ENCODE results near the gene TEX264.
"Not testable (repeated sequence)": the region's sequence is repeated elsewhere in the genome, so short reads cannot be mapped to it uniquely, and the experiment has no call there.

The TEX264 gene, protein sequence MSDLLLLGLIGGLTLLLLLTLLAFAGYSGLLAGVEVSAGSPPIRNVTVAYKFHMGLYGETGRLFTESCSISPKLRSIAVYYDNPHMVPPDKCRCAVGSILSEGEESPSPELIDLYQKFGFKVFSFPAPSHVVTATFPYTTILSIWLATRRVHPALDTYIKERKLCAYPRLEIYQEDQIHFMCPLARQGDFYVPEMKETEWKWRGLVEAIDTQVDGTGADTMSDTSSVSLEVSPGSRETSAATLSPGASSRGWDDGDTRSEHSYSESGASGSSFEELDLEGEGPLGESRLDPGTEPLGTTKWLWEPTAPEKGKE

DNA sequence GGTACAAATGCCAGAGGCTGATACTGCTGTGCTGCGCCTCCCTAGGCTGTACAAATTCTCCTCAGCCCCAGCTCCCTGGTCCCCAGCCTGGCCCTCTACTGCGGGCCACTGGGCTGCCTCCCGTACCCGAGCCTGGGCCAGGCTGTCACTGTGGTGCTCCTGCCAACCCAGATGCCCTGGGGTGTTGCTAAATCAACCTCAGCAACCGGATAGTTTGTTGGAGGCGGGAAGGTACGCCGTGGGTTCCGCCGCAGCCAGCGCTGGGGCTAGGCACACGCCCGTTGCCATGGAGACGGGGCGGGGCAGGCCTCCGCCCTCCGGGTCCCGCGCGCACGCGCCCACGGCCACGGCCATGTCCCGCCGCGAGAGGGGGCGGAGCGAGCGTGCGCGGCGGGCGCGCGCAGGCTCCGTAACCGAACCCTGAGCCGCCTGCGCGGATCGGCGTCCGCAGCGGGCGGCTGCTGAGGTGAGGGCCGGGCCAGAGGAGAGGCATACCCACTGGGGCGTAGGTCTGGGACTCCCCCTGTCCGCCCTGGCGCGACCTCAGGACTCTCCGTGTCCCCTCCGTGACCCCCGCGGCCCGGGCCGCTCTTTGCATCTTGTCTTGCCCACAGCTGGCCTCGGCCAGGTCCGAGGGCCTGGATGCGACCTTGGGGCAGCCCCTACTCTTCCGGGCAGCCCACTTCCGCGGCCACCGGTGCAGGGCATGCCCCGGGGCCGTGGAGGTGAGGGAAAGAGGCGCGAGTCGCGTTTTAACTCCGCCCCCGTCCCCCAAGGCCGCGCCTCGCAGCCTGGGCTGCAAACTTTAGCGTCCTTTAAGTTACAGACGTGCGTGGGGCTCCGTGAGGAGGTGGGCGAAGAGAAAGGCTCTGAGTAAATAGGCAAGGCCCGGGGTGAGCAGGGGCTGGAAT lies at the start of gene TEX264:
Gene TEX264 (plus strand): TSS at position 430 of the 911 bp plus-strand sequence. CDS start 3,053 bp downstream, outside the sequence.
- peak; percentile 74 for DNase-seq (ENCODE audit: low read depth)

DNA sequence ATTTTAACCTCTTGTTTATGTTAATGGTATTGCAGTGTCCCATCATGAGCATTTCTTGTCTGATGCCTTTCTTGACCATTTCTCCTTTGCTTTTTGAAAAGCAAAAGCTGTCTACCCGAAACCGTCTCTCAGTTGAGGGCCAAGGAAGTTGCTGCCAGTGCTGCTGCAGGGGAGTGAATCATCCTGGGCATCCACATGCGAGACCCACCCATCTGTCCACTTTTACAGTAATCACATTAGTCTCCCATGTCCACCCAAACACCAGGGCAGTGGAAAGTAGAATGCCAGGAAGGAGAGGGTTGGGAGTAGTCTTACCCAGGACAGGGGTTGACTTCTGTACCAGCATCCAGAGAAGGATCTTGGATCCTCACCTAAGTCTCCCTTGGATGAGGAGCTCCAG lies 48.6 kb upstream of the TEX264 start:
- no peak for DNase-seq (ENCODE audit: low read depth)

DNA sequence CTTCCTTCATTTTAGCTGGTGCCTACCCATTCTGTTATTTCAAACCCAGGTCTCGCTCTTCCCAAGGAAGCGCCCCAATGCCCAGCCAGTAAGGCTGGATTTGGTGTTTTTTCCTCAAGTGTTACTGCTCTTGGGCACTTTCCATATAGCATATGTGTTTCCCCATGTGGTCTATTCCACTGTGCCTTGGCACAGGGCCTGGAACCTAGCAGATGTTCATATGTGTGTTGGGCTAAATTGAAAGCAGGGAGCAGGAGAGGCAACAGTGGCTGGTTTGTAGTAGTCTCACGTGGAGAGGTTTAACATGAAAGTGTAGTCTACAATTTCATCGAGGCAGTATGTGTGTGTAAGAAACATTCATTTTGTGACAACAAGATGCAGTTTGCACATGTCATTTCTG lies 48.2 kb upstream of the TEX264 start:
- DNase-seq (ENCODE audit: low read depth), result no peak

DNA sequence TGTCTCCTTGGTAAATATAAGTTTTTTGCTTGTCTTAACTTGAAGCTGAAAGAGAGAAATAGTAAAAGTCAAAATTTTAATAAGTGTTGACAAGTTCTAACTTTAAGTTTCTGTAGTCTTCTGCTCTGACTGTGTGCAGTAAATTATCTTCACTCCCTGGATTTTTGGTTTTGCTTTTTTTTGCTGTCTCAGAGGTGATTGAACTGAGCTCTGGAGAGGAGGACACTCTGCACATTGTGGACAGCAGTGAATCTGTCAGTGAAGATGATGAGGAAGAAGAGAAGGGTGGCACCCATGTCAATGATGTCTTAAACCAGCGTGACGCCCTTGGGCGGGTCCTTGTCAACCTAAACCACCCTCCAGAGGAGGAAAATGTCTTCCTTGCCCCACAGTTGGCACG lies 40.5 kb upstream of the TEX264 start:
- DNase-seq (ENCODE audit: low read depth), result no peak

DNA sequence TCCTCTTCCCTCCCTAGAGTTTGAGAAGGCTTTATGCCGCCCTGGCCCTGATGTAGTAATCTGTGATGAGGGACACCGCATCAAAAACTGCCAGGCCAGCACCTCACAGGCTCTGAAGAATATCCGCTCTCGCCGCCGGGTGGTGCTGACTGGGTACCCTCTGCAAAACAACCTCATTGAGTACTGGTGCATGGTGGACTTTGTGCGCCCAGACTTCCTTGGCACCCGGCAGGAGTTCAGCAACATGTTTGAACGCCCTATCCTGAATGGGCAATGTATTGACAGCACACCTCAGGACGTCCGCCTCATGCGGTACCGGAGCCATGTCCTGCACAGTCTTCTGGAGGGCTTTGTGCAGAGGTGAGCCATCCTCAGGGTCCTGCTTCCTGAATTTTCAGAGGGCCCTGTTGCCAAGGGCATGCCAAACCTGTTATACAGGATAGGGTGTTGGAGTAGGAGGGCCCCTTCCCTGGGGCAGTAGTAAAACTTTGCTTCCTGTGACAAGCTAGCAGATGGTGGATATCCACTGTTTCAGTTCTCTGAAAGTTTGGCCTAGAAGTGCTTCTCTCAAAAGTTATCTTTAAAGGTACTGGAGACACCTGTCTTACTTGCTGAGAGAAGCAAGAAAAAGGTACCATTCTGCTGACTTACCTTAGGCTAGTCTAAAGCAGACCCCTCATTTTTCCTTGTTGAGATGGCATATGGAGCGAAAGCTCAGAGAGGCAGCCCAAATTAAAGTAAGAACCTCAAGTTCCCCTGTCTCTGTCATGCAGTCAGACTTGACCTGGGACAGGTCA lies 33.7 kb upstream of the TEX264 start:
- DNase-seq (ENCODE audit: low read depth), result no peak

DNA sequence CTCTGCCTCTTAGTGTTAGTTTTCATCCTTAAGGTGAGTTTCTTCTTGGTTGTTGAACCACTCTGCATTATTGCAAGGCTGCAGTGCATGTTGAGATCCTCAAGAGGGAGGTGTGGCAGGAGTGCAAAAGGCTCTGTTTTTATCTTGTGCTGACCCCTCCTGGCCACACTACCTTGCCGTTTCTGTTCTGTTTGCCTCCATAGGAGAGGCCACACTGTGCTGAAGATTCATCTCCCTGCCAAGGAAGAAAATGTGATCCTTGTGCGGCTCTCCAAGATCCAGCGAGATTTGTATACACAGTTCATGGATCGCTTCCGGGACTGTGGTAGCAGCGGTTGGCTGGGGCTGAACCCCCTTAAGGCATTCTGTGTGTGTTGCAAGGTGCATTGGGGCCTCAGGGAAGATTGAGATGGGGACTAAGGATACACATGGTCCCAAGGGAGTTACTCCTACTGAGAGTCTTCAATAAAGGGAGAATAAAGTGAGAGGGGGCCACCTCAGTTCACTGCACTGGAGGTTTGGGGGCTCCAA lies 33.0 kb upstream of the TEX264 start:
- DNase-seq (ENCODE audit: low read depth), result peak; percentile 76

DNA sequence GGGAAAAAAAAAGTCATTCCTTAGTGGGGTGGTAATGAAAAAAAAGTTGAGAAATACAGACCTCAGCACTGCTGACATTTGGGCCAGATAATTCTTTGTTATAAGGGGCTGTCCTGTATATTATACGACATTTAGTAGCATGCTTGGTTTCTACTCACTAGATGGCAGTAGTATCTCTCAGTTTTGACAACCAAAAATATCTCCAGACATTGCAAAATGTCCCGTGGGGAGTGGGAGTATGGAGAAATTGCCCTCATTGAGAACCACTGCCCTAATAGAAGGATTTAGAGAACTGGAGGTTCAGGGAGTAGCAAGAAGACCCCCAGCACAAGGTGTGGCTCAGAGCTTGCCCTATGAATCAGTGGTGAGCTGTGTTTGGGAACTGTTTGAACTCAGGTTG lies 28.6 kb upstream of the TEX264 start:
- peak; percentile 31 for DNase-seq (ENCODE audit: low read depth)

DNA sequence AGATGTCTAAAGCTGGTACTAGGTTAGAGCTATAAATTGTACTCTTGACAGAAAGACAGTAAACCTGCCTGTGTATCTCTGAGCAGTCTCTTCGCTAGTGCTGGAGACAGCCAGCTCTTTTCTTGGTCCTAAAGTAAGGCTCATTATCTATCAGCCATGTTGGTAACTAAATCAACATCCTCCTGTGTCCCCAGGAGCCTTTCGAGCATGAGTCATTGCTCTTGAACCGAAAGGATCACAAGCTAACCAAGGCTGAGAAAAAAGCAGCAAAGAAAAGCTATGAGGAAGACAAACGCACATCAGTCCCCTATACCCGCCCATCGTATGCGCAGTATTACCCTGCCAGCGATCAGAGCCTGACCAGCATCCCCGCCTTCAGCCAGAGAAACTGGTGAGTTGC lies 25.0 kb upstream of the TEX264 start:
- no peak for DNase-seq (ENCODE audit: low read depth)

DNA sequence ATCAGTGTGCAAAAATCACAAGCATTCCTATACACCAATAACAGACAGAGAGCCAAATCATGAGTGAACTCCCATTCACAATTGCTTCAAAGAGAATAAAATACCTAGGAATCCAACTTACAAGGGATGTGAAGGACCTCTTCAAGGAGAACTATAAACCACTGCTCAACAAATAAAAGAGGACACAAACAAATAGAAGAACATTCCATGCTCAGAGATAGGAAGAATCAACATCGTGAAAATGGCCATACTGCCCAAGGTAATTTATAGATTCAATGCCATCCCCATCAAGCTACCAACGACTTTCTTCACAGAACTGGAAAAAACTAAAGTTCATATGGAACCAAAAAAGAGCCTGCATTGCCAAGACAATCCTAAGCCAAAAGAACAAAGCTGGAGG lies 18.9 kb upstream of the TEX264 start:
- not testable (repeated sequence) for DNase-seq (ENCODE audit: low read depth)

DNA sequence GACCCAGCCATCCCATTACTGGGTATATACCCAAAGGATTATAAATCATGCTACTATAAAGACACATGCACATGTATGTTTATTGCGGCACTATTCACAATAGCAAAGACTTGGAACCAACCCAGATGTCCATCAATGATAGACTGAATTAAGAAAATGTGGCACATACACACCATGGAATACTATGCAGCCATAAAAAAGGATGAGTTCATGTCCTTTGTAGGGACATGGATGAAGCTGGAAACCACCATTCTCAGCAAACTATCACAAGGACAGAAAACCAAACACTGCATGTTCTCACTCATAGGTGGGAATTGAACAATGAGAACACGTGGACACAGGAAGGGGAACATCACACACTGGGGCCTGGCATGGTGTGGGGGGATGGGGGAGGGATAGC lies 17.6 kb upstream of the TEX264 start:
- DNase-seq (ENCODE audit: low read depth), result not testable (repeated sequence)

DNA sequence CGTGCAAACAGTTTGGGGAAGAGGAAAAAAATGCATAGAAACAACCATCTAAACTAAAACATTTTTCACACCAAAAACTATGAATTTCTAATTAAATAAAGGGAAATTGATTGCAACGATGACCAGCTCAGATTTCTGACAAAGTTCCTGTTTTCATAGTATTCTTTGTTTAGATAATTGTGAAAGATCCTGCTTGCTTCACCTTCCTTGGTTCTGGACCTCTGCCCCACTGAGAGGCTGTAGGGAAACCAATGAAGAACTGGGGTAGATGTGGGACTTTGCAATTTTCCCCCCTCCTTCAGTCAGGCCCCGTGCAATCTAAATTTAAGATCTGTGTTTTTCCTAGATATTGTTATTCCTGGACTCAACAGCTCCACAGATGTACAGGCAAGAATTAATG lies 13.8 kb upstream of the TEX264 start:
- DNase-seq (ENCODE audit: low read depth), result no peak

DNA sequence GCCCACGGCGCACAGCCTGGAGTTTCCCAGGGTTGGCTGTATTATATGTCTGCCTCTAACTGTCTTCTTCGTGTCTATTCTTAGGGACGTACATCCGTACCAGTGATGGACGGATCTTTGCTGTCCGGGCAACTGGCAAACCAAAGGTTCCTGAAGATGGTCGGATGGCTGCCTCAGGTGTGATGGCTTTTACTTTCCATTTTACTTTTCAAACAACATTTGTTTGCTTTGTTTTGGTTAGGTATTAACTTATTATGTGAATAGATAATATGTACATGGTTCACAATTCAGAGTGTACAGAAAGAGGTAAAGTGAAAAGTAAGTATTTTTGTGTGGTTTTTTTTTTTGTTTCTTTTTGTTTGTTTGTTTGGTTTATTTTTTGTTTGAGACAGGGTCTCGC lies 11.1 kb upstream of the TEX264 start:
- DNase-seq (ENCODE audit: low read depth), result no peak

DNA sequence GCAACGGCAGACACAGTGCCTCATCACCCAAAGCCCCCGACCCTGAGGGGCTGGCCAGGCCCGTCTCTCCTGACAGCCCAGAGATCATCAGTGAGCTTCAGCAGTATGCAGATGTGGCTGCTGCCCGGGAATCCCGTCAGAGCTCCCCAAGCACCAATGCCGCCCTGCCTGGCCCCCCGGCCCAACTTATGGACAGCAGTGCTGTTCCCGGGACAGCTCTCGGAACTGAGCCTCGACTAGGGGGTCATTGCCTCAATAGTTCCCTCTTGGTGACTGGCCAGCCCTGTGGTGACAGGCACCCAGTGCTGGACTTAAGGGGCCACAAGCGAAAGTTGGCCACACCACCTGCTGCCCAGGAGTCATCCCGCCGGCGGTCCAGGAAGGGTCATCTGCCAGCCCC lies 8.6 kb upstream of the TEX264 start:
- no peak for DNase-seq (ENCODE audit: low read depth)

DNA sequence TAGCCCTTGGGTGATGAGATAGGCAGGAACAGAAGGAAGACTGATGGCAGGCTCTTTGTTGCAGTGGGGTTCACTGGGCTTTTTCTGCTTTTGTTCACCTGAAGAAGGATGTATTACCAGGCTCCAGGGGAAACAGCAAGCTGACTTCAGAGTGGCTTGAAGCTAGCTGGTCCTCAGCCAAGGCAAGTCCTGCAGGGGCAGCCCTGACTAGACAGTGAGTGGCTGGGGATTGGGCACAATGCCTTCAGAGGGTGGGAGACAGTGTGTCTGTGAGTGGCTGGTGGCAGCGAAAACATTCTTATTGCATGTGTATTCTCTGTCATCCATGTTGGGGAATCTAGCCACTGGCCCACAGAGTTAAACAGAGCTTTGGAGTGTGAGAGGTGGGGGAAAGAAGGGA lies 2.3 kb upstream of the TEX264 start:
- no peak for DNase-seq (ENCODE audit: low read depth)

DNA sequence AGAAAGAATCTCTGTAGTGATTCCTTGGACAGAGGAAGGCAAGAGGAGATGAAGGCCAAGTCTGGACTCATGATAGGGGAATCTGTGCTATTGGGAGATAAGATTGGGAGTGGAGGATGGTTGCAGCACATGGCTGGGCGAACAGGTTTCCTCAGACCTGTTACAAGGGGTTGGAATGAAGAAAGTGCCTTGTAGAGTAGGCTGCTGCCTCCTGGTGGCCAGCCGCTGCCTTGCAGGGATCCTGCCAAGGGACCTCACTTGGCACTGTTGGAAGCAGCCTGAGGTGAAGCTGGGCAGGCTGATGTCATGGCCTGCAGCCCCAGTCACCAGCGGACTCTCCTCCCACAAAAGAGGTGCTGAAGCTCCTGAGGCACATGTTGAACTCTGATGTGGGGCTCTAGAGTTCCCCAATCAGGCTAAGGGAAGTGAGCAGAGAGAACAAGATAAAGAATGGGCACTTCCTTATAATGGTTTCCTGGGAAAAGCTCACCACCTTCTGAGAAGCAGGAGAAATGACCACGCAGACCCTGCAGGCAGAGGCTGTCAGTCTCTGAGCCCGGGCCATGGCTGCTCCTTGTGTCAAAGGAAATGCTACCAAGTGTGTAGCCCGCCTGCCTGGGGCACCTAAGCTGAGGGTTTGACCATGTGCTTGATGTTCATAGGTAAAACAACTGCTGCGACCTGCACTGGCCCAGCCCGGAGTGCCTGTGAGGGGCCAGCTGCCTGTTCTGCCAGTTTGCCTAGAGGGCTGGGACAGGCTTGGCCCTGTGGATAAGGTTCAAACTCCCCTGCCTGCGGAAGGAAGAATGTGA lies 1.6 kb upstream of the TEX264 start:
- peak; percentile 82 for DNase-seq (ENCODE audit: low read depth)

DNA sequence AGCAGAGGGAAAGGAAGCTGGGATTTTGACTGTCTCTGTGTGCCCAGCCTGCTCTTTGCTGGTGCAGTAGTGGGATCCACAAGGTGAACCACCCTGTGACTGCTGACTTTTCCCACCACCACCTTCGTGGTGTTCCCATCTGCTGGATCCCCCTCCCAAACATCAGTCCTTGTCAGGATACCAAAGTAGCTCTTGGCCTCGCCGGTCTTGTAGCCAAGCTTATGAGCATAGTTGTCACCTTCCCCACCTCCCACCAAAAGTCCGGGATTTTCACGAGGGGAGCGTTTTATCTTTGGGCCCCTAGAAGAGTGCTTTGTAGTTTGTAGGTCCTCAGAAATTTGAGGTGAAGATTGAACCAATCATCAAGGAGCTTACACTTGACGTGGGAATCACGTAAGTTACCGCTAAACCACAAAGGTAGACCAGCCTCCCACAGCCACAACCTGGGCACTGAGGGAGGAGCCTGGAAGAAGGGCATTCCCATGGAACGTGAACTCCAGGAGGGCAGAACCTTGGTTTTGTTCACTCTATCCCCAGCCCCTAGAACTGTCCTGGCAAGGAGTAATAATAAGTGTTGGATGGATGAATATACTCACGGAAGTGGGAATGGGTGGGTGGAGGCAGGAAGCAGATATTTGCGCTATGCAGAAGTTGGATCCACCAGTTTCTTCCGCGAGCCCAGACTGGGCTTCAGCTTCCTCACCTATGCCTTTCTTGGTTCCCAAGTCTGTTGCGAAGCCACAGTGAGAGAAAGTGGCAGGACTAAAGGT lies 814 bp upstream of the TEX264 start:
- no peak for DNase-seq (ENCODE audit: low read depth)

DNA sequence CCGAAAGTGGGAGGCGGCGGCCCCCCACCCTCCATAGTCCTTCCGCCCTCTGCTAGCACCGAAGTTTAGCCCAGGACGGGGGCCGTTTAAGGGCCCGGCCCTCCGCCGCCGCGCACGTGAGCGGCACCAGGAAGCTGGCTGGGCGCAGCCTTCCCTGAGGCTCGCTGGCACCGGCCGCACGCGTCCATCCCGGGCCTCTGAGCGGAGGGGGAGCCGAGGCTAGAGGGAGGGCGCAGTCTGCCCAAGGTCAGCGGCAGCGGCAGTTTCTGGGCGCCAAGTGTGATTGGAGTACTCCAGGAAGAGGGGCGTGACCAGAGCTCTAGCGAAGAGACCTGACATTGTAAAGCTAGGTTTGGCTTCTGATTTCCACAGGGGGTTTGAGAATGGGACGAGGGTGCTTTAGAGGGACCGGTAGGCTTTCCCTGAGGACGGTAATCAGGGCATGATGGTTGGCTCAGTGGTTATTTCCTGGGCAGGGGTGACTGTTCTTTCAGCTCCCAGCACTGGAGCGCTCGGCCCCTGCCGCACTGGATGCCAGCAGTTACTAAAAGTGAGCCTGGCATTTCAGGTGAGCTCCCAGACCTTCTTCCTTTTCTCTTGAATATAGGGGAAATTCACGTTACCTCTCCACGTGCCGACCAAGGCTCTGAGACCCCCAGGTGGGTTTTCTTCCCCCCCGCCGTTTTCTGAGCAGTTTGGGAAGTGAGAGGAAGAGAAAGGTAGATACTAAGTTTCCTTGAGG lies 853 bp downstream of the TEX264 start:
- peak; percentile 74 for DNase-seq (ENCODE audit: low read depth)

DNA sequence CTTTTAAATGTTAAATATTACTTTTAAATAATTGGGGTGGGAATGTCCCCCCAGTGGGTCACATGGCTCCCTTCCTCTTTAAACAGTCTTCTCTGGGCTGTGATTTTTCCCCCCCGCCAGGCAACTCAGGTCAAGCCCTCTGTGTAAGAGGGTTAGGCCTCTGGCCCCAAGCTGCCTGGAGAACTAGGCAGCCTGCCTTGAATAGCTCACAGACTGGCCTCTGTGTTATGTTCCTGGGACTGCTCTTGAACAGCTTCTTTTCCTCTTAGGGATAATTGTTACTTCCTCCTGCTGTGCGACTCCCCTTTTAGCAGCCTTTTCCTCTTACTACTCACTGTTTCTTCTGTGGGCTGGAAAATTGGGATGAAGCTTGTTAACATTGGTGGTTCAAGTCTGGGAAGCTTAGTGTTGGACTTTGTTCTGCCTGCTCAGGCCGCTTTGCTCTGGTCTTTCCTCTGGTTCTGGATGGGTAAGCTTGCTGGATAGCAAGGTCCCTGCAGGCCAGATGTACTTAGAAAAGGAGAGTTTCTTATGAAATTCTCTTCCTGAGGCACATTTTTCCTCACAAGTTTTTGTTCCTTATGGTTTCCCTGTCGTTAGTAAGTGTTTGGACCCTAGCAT lies 2.2 kb downstream of the TEX264 start:
- DNase-seq (ENCODE audit: low read depth), result no peak

Data from amniotic epithelial cell (primary cell).